ENCODE results near the gene CAMK2G.

Gene CAMK2G

DNA sequence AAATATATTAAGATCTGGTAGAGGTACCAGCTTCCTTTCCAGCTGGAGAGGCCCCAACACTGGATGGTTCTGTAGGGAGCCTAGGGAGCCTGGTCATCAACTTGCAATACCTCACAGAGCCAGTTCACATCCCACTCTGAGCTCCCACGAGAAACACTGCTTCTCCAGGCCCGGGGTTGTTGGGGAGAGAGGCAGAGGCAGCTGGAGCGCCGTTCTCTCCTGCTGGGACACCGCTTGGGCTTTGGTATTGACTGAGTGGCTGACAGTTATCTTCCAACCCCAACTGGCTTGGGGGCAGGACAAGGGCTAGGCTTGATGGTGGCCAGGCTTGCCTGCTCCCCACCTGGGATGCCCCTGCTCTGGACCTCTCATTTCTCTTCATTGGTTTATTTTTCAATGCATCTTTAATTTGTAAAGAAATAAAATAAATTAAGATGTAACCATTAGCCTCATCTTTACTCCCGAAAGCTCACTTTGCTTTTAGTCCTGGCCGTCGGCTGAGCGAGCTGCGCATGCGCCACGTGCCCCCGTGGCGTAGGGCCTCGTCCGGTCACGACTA is 102.6 kb downstream of the CAMK2G start:
- DNase-seq (ENCODE audit: low read depth in 3 of 3) = peak; percentile 52 to 80 (median 60)

DNA sequence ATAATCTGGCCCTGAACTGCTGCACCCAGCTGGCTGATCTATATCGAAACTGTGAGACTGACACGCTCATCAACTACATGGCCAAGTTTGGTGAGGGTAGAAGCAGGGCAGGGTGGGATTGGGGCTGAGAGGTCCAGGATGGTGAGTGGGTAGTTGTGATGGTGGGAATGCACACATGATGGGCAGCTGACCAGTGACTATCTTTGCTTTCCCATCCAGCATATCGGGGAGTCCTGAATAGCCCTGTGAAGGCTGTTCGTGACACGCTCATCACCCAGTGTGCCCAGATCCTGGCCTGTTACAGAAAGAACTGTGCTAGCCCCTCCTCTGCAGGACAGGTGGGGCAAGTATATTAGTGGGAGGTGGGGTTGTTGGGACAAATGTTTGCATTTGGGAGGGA is 105.0 kb downstream of the CAMK2G start:
- no peak for DNase-seq (ENCODE audit: low read depth in 3 of 3)

DNA sequence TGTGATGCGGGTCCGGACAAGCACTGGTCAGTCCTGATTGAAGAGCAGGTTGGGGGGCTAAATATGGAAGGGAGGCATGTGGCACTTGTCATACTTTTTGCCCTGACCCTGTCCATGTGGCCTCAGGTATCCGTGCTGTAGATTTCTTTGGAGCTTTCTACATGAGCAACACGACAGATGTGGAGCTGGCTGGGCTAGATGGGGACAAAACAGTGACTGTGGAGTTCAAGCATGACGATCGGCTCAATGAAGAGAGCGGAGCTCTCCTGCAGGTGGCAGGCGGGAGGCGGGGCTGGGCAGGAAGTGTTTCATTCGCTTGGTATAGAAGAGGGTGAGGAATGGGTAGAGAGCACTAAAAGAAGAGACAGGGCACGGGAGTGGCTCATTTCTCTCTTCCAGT is 105.5 kb downstream of the CAMK2G start:
- DNase-seq (ENCODE audit: low read depth in 3 of 3) = peak in 2 of 3 experiments; percentile 39 to 57

DNA sequence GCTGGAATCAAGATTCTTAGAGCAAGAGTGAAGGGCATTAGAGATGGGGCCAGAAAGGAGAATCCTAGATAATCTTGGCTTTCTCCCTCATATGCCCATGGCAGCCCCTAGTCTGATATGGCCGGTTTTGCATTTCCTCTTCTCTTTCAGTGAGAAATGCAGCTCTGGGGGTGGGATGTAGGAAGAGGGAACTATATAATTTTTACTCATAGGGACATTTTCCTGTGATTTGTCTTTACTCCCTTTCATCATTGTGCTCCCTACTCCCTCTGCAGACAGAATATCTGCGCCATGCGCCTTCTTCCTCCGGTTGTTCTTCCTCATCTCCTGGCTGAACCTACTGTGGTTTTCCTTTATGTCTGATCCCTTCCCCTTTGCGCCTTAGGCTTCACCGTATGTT is 109.3 kb downstream of the CAMK2G start:
- no peak for DNase-seq (ENCODE audit: low read depth in 3 of 3)

DNA sequence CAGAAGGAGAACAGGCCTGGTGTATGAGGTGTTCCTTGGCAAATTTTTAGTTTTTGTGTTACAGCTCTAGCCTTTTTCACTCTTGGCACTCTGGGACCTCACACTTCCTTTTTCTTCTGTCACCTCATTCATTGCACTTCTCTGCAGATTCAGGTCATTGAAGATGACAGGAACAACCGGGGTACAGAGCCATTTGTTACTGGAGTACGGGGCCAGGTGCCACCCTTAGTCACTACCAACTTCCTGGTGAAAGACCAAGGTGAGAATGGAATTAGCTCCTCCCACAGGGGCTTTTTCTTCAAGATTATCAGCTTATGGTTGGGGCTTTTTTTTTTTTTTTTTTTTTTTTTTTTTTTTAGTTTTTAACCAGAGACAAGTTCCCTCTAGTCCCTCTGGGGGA is 111.0 kb downstream of the CAMK2G start:
- DNase-seq (ENCODE audit: low read depth in 3 of 3) = no peak

DNA sequence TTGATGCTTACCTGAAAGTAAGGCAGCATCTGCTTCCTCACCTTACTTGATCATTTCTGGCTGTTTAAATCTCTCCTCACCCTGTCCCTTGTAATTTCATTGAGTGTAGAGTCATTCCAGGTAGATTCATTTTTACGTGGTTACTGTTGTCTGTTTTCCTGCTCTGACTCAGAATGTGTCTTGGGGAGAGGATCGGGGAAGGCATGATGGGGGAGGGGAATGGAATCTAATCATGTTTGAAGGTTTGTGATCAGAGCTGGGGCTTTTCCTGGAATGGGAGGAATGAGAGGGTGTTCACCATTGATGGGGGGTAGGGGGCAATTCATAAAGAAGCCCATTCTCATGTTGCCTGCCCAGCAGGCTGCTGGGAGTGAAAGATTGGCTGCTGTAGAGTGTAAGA is 111.4 kb downstream of the CAMK2G start:
- DNase-seq (ENCODE audit: low read depth in 3 of 3) = no peak
